ENCODE results near the gene C9orf43.
"Not testable (repeated sequence)": the region's sequence is repeated elsewhere in the genome, so short reads cannot be mapped to it uniquely, and the experiment has no call there.

C9orf43 gene

DNA sequence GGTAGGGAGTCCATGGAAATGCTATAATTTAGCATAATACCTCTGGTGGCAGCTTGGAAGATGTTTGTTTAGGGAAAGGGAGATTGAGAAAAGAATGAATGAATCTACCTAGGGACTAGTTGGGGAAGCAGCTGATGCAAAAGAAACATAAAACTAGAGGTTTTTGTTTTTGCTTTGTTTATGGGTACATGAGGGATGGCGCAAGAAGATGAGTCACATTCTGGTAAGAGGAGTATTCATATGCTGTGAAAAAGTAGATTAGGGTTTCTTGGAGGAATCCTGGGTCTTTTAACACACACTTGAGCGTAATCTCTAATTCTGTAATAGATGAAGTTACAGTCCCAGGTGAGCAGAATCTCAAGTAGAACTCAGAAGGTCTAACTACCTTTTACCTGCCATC, 17.1 kb downstream of the C9orf43 start:
- peaks cover 3% of the 10 kb centered on the region for H3K27me3 Mint-ChIP-seq
- H3K4me3 Mint-ChIP-seq: no peak overlapping the region
- H3K27ac Mint-ChIP-seq: no peak overlapping the region
- no peaks in the 10 kb centered on the region for H3K36me3 Mint-ChIP-seq
- no peaks in the 10 kb centered on the region for H3K9me3 Mint-ChIP-seq
- no peaks in the 10 kb centered on the region for H3K4me1 Mint-ChIP-seq

DNA sequence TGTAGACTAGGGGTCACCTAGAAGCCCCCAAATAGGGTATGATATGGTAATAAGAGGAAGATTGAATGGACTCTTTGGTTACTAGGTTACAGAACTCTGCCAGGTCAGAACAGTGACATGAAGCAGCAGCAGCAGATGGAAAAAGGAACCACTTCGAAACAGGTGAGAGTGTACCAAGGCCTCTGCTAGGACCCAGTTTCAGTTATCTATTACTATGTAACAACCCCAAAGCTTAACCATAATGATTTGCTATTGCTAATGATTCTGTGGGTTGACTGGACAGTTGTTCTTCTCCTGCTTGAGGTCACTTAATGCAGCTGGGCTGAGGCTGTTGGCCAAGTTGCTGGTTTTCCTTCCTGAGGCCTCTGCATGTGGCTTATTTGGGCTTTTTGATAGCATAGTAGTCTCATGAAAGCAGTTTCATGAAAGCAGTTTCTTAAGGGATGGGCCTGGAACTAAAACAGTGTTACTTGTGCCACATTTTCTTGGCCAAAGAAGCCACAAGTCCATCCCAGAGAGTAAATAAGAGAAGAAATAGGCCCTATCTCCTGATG, 17.6 kb downstream of the C9orf43 start:
- Mint-ChIP-seq H3K36me3 (no peaks in the 10 kb centered on the region), H3K4me1 (no peaks in the 10 kb centered on the region), H3K27me3 (peaks cover 3% of the 10 kb centered on the region), H3K27ac (no peak overlapping the region), H3K9me3 (no peaks in the 10 kb centered on the region), H3K4me3 (no peak overlapping the region)

DNA sequence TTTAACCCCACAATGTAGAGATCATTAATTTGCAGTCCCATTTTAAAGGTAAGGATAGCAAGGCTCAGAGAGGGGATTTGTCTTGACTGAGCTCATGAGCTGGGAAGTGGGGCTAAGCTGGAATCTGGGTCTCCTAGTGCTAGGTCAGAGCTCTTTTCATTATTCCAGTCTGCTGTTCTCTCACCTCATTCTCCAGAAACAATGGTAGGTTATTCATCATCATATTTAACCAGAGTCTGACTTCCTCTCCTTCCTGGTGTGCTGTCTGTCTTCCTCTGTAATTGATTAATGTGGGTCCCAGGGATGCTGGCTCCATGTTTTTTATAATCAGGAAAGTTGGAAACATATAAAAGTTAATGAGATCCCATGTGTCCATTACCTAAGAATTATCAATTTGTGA, 20.6 kb downstream of the C9orf43 start:
- no peaks in the 10 kb centered on the region for H3K9me3 Mint-ChIP-seq
- no peak overlapping the region for H3K4me3 Mint-ChIP-seq
- no peak overlapping the region for H3K27ac Mint-ChIP-seq
- H3K27me3 Mint-ChIP-seq: no peaks in the 10 kb centered on the region
- no peaks in the 10 kb centered on the region for H3K4me1 Mint-ChIP-seq
- H3K36me3 Mint-ChIP-seq: no peaks in the 10 kb centered on the region

DNA sequence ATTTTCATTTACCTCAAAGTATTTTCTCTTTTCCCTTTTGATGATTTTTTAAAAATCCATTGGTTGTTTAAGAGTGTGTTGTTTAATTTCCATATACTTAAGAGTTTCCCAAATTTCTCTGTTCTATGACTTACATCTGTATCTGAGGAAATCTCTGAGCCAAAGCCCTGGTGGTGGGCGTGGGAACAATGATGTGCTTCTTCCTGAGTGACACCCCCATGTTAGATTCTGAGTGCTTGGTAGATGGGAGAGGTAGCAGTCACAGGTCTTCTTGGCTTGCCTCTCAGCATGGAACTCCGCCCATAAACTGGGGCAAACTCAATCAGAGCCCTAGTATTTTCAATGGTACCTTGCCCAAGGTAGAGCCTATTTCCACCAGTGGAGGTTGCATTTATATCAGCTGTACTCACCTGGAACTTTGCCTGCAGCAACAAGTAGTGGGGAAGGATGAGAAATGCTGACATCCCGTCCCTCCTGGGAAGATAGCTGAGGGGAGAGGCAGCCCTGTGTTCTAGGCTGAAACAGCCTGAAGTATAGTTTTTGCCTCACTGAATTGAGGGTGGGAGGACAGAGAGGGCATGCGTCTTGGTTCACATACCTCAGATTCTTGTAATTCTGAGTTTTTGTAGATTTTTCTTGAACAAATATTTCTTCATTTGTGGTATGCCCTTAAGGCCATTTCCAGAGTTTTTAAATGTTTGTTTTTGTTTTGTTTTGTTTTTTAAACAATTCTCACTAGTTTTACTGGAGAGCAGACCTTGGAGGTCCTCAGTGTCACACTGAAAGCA, 26.4 kb downstream of the C9orf43 start:
- no peaks in the 10 kb centered on the region for H3K27me3 Mint-ChIP-seq
- no peak overlapping the region for H3K4me3 Mint-ChIP-seq
- no peak overlapping the region for H3K27ac Mint-ChIP-seq
- no peaks in the 10 kb centered on the region for H3K36me3 Mint-ChIP-seq
- no peaks in the 10 kb centered on the region for H3K9me3 Mint-ChIP-seq
- H3K4me1 Mint-ChIP-seq: no peaks in the 10 kb centered on the region

DNA sequence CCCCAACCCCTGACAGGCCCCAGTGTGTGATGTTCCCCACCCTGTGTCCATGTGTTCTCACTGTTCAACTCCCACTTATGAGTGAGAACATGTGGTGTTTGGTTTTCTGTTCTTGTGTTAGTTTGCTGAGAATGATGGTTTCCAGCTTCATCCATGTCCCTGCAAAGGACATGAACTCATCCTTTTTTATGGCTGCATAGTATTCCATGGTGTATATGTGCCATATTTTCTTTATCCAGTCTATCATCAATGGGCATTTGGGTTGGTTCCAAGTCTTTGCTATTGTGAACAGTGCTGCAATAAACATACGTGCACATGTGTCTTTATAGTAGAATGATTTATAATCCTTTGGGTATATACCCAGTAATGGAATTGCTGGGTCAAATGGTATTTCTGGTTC, 27.2 kb downstream of the C9orf43 start:
- not testable (repeated sequence) for H3K36me3 Mint-ChIP-seq, H3K27ac Mint-ChIP-seq, H3K9me3 Mint-ChIP-seq, H3K4me1 Mint-ChIP-seq, H3K4me3 Mint-ChIP-seq, H3K27me3 Mint-ChIP-seq

GRCh38 chr9:113444736-113445135, 34.2 kb downstream of the C9orf43 start:
- H3K4me1 Mint-ChIP-seq: no peaks in the 10 kb centered on the region
- no peak overlapping the region for H3K27ac Mint-ChIP-seq
- H3K4me3 Mint-ChIP-seq: no peak overlapping the region
- H3K27me3 Mint-ChIP-seq: no peaks in the 10 kb centered on the region
- H3K9me3 Mint-ChIP-seq: no peaks in the 10 kb centered on the region
- H3K36me3 Mint-ChIP-seq: no peaks in the 10 kb centered on the region

GRCh38 chr9:113446323-113446740, 35.8 kb downstream of the C9orf43 start:
- H3K9me3 Mint-ChIP-seq: no peaks in the 10 kb centered on the region
- H3K4me3 Mint-ChIP-seq: no peak overlapping the region
- no peaks in the 10 kb centered on the region for H3K4me1 Mint-ChIP-seq
- H3K36me3 Mint-ChIP-seq: no peaks in the 10 kb centered on the region
- H3K27ac Mint-ChIP-seq: no peak overlapping the region
- H3K27me3 Mint-ChIP-seq: no peaks in the 10 kb centered on the region

GRCh38 chr9:113449376-113449775, 38.8 kb downstream of the C9orf43 start:
- no peaks in the 10 kb centered on the region for H3K36me3 Mint-ChIP-seq
- no peak overlapping the region for H3K4me3 Mint-ChIP-seq
- no peak overlapping the region for H3K27ac Mint-ChIP-seq
- H3K4me1 Mint-ChIP-seq: no peaks in the 10 kb centered on the region
- H3K27me3 Mint-ChIP-seq: no peaks in the 10 kb centered on the region
- H3K9me3 Mint-ChIP-seq: no peaks in the 10 kb centered on the region

GRCh38 chr9:113452113-113452605, 41.6 kb downstream of the C9orf43 start:
- no peaks in the 10 kb centered on the region for H3K4me1 Mint-ChIP-seq
- H3K27me3 Mint-ChIP-seq: no peaks in the 10 kb centered on the region
- no peak overlapping the region for H3K27ac Mint-ChIP-seq
- H3K9me3 Mint-ChIP-seq: no peaks in the 10 kb centered on the region
- H3K4me3 Mint-ChIP-seq: no peak overlapping the region
- no peaks in the 10 kb centered on the region for H3K36me3 Mint-ChIP-seq

GRCh38 chr9:113454914-113455761, 44.6 kb downstream of the C9orf43 start:
- Mint-ChIP-seq H3K4me1 (no peaks in the 10 kb centered on the region), H3K27me3 (no peaks in the 10 kb centered on the region), H3K36me3 (no peaks in the 10 kb centered on the region), H3K9me3 (no peaks in the 10 kb centered on the region), H3K27ac (peak overlapping the region; percentile 60), H3K4me3 (no peak overlapping the region)

GRCh38 chr9:113456235-113456634, 45.7 kb downstream of the C9orf43 start:
- H3K9me3 Mint-ChIP-seq: no peaks in the 10 kb centered on the region
- H3K4me3 Mint-ChIP-seq: no peak overlapping the region
- H3K27ac Mint-ChIP-seq: peak overlapping the region; percentile 18
- no peaks in the 10 kb centered on the region for H3K36me3 Mint-ChIP-seq
- H3K4me1 Mint-ChIP-seq: no peaks in the 10 kb centered on the region
- no peaks in the 10 kb centered on the region for H3K27me3 Mint-ChIP-seq

DNA sequence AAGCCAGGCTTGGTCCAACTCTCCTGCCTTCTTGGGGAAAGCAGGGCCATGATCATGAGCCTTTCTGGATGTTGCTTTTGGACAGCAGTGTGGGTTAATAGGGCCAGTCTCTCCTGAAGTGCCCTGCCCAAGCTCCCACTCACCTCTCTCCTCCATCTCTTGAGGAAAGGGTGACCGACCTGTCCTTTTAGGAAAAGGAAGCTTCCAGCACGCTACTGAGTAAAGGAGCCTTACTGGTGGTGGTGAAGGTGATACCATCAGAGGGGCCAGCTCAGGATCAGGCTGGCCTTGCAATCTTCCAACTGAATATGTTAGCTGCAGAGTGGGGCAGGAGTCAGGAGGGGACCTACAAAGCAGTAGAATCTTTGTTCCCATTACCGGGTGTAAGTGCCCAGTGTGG, 50.7 kb downstream of the C9orf43 start:
- Mint-ChIP-seq H3K4me3 (no peak overlapping the region), H3K27me3 (no peaks in the 10 kb centered on the region), H3K9me3 (no peaks in the 10 kb centered on the region), H3K27ac (no peak overlapping the region), H3K36me3 (no peaks in the 10 kb centered on the region), H3K4me1 (no peaks in the 10 kb centered on the region)

GRCh38 chr9:113461943-113462342, 51.4 kb downstream of the C9orf43 start:
- Mint-ChIP-seq H3K4me1 (no peaks in the 10 kb centered on the region), H3K36me3 (no peaks in the 10 kb centered on the region), H3K27ac (no peak overlapping the region), H3K27me3 (no peaks in the 10 kb centered on the region), H3K4me3 (no peak overlapping the region), H3K9me3 (no peaks in the 10 kb centered on the region)

DNA sequence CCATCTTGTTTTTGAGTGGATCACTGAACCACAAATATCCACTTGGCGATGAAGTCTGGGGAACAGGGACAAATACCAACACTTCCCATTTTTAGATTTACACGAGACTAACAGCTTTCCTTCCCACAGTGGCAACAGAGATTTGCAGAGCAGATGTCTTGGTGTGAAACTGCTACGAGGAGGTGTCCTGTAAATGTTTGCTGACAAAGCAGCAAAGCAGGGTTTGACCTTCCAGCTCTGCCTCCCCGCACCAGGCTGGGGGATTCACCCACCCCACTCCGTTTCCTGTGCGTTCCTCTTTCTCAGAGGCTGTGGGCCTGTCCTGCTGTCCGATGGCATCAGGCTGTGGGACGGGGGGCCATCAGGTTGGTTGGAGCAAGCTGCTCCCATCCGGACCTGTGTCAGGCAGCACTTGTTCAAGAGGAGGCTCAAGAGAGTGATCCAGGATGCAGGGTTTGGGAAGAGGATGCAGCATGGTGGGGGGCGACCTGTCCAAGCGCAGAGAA, 52.3 kb downstream of the C9orf43 start:
- H3K27ac Mint-ChIP-seq: no peak overlapping the region
- no peak overlapping the region for H3K4me3 Mint-ChIP-seq
- no peaks in the 10 kb centered on the region for H3K4me1 Mint-ChIP-seq

DNA sequence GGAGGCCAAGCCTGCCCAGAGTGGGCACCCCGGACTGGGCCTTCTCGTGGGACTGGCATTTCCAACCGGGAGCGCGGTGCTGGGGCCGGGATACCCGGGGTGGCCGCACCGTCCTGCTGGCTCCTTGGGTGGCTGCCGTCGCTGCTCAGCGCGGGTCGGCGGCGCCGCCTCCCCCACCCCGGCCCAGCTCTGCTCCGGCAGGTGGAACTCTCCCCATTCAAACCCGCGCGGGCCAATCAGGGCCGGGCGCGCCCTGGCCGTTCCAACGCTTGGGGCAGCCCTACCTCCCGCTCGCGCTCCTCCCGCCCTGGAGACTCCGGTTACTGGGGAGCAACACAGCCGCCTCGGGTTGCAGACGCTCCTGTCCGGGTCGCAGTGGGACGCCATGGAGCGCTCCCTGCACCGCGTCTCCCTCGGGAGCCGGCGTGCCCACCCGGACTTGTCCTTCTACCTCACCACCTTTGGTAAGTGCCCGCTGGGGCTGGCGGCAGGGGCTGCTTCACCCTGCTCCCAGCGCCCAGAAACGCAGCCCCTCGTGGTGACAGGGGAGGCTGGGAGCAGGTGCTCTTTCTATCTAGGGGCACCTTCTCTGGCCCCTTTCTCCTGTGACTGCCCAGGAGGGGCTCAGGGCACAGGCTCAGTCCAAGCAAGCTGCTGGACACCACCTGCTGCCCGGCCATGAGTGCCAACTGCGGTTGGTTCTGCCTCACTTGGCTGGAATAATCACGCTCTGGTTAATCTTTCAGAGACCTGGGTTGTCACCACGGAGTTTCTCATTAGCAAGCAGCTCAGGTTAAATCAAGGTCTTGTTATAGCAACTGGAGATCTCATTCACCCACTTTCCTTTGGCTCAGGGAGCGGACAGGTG, 53.1 kb downstream of the C9orf43 start, which contains the start of gene RGS3:
RGS3 (plus strand) TSS at position 310 of the 868 bp plus-strand sequence; CDS start at position 386, 76 bp downstream.
- Mint-ChIP-seq H3K9me3 (no peaks in the 10 kb centered on the region), H3K36me3 (no peaks in the 10 kb centered on the region), H3K27ac (no peak within 1 kb of the TSS), H3K4me1 (no peaks in the 10 kb centered on the region), H3K4me3 (no peak within 1 kb of the TSS), H3K27me3 (no peaks in the 10 kb centered on the region)

More for the DNA sequence above, 52.3 kb downstream of the C9orf43 start:
- H3K9me3 Mint-ChIP-seq: no peaks in the 10 kb centered on the region
- H3K36me3 Mint-ChIP-seq: no peaks in the 10 kb centered on the region
- H3K27me3 Mint-ChIP-seq: no peaks in the 10 kb centered on the region

Measured in activated naive CD4-positive, alpha-beta T cell treated with anti-CD3 and anti-CD28 coated beads, Interleukin-2, amount 50 U/mL, for 24 hours (primary cell).